Measurements from ENCODE around the gene FBLN7. TPM values are rescaled to one million over a fixed set of nuclear protein-coding genes. Genes with fewer than 3 reads are reported as not detected.

The FBLN7 gene
- total RNA-seq, 2 experiments from 2014 or later: 7.9 to 8.3 TPM

GRCh38 chr2:112164876-112165275 is 26.7 kb downstream of the FBLN7 start:
- Mint-ChIP-seq H3K4me1 (peaks cover 11% of the 10 kb centered on the region), H3K36me3 (ENCODE audit: low read depth) (no peaks in the 10 kb centered on the region), H3K27me3 (no peaks in the 10 kb centered on the region), H3K27ac (no peak overlapping the region), H3K9me3 (no peaks in the 10 kb centered on the region), H3K4me3 (no peak overlapping the region)
- ChIA-PET CTCF (interaction anchor here (1.2 to 2.0 kb wide), 2 partner anchors 10 to 12 kb away, joined by 3 to 7 read pairs; no protein-coding TSS in a partner anchor), POLR2A (no interaction called here)
- DNase-seq: no peak

- ChIA-PET CTCF (interaction anchor here (1.2 to 2.0 kb wide), 2 partner anchors 10 to 12 kb away, joined by 3 to 7 read pairs; no protein-coding TSS in a partner anchor), POLR2A (no interaction called here)
- Mint-ChIP-seq H3K27me3 (no peaks in the 10 kb centered on the region), H3K36me3 (ENCODE audit: low read depth) (no peaks in the 10 kb centered on the region), H3K9me3 (no peaks in the 10 kb centered on the region), H3K27ac (no peak overlapping the region), H3K4me3 (no peak overlapping the region), H3K4me1 (peaks cover 10% of the 10 kb centered on the region)
- DNase-seq: no peak
These were observed 27.1 kb downstream of the FBLN7 start for GRCh38 chr2:112165296-112165695.

GRCh38 chr2:112166806-112167499 is 28.8 kb downstream of the FBLN7 start:
- CTCF ChIA-PET: no interaction called here
- Mint-ChIP-seq H3K36me3 (ENCODE audit: low read depth) (no peaks in the 10 kb centered on the region), H3K4me1 (peaks cover 6% of the 10 kb centered on the region), H3K4me3 (no peak overlapping the region), H3K27me3 (no peaks in the 10 kb centered on the region), H3K9me3 (no peaks in the 10 kb centered on the region), H3K27ac (no peak overlapping the region)
- POLR2A ChIA-PET: no interaction called here
- DNase-seq: no peak

GRCh38 chr2:112168422-112169124 is 30.4 kb downstream of the FBLN7 start:
- ChIA-PET CTCF (interaction anchor here (1.2 kb wide), 1 partner anchor 9 kb away, joined by 3 read pairs; no protein-coding TSS in a partner anchor), POLR2A (no interaction called here)
- Mint-ChIP-seq H3K36me3 (ENCODE audit: low read depth) (no peaks in the 10 kb centered on the region), H3K27me3 (no peaks in the 10 kb centered on the region), H3K9me3 (no peaks in the 10 kb centered on the region), H3K4me3 (no peak overlapping the region), H3K27ac (no peak overlapping the region), H3K4me1 (peaks cover 11% of the 10 kb centered on the region)
- DNase-seq: no peak

- no peak for DNase-seq
- CTCF ChIA-PET: interaction anchor here (0.6 to 2.4 kb wide), 4 partner anchors 10 to 58 kb away, joined by 3 to 15 read pairs (median 4); no protein-coding TSS in a partner anchor
- Mint-ChIP-seq H3K27ac (no peak overlapping the region), H3K4me3 (no peak overlapping the region), H3K36me3 (ENCODE audit: low read depth) (no peaks in the 10 kb centered on the region), H3K4me1 (peaks cover 21% of the 10 kb centered on the region), H3K27me3 (no peaks in the 10 kb centered on the region), H3K9me3 (no peaks in the 10 kb centered on the region)
- POLR2A ChIA-PET: no interaction called here
These were observed 32.3 kb downstream of the FBLN7 start for GRCh38 chr2:112170495-112170894.

- Mint-ChIP-seq H3K27me3 (peaks cover 2% of the 10 kb centered on the region), H3K9me3 (no peaks in the 10 kb centered on the region), H3K36me3 (ENCODE audit: low read depth) (peaks cover 1% of the 10 kb centered on the region), H3K4me1 (peaks cover 16% of the 10 kb centered on the region), H3K4me3 (no peak overlapping the region), H3K27ac (peak overlapping the region; percentile 21)
- POLR2A ChIA-PET: no interaction called here
- CTCF ChIA-PET: interaction anchor here (1.4 to 1.6 kb wide), 2 partner anchors 9 to 27 kb away, joined by 4 to 6 read pairs; no protein-coding TSS in a partner anchor
- DNase-seq: no peak
These were observed 35.6 kb downstream of the FBLN7 start for GRCh38 chr2:112173646-112174319.

GRCh38 chr2:112174383-112174782 is 36.2 kb downstream of the FBLN7 start:
- peak overlapping the region; percentile 33 for H3K27ac Mint-ChIP-seq
- H3K9me3 Mint-ChIP-seq: no peaks in the 10 kb centered on the region
- H3K27me3 Mint-ChIP-seq: peaks cover 2% of the 10 kb centered on the region
- peaks cover 14% of the 10 kb centered on the region for H3K4me1 Mint-ChIP-seq
- DNase-seq: no peak
- ChIA-PET CTCF (interaction anchor here (1.3 to 1.6 kb wide), 2 partner anchors 9 to 26 kb away, joined by 3 to 4 read pairs; no protein-coding TSS in a partner anchor), POLR2A (no interaction called here)
- H3K4me3 Mint-ChIP-seq: no peak overlapping the region
- peaks cover 1% of the 10 kb centered on the region for H3K36me3 Mint-ChIP-seq (ENCODE audit: low read depth)

GRCh38 chr2:112175333-112175732 is 37.1 kb downstream of the FBLN7 start:
- CTCF ChIA-PET: interaction anchor here (1.3 to 5.8 kb wide), 4 partner anchors 10 to 54 kb away, joined by 3 to 29 read pairs (median 4); no protein-coding TSS in a partner anchor
- DNase-seq: no peak
- Mint-ChIP-seq H3K4me3 (no peak overlapping the region), H3K36me3 (ENCODE audit: low read depth) (peaks cover 1% of the 10 kb centered on the region), H3K27me3 (peaks cover 2% of the 10 kb centered on the region), H3K27ac (no peak overlapping the region), H3K4me1 (peaks cover 14% of the 10 kb centered on the region), H3K9me3 (peaks cover 3% of the 10 kb centered on the region)
- POLR2A ChIA-PET: no interaction called here

GRCh38 chr2:112175958-112176573 is 37.9 kb downstream of the FBLN7 start:
- POLR2A ChIA-PET: no interaction called here
- CTCF ChIA-PET: interaction anchor here (0.6 to 5.8 kb wide), 6 partner anchors 9 to 55 kb away, joined by 3 to 29 read pairs (median 4); no protein-coding TSS in a partner anchor
- no peak for DNase-seq
- peaks cover 2% of the 10 kb centered on the region for H3K27me3 Mint-ChIP-seq
- H3K36me3 Mint-ChIP-seq (ENCODE audit: low read depth): peaks cover 1% of the 10 kb centered on the region
- H3K27ac Mint-ChIP-seq: no peak overlapping the region
- peaks cover 17% of the 10 kb centered on the region for H3K4me1 Mint-ChIP-seq
- no peak overlapping the region for H3K4me3 Mint-ChIP-seq
- peaks cover 3% of the 10 kb centered on the region for H3K9me3 Mint-ChIP-seq

- Mint-ChIP-seq H3K27me3 (peaks cover 2% of the 10 kb centered on the region), H3K4me1 (peaks cover 47% of the 10 kb centered on the region), H3K4me3 (peak overlapping the region; percentile 78), H3K9me3 (peaks cover 3% of the 10 kb centered on the region), H3K27ac (peak overlapping the region; percentile 90), H3K36me3 (ENCODE audit: low read depth) (peaks cover 21% of the 10 kb centered on the region)
- DNase-seq: peak; percentile 50
- ChIA-PET POLR2A (interaction anchor here (0.6 to 1.2 kb wide), 2 partner anchors 26 to 55 kb away, joined by 3 to 4 read pairs; no protein-coding TSS in a partner anchor), CTCF (interaction anchor here (0.9 to 3.2 kb wide), 11 partner anchors 9 to 401 kb away, joined by 3 to 15 read pairs (median 5); no protein-coding TSS in a partner anchor)
These were observed 43.5 kb downstream of the FBLN7 start for GRCh38 chr2:112181571-112182290.

- Mint-ChIP-seq H3K9me3 (peaks cover 3% of the 10 kb centered on the region), H3K4me3 (peak overlapping the region; percentile 78), H3K36me3 (ENCODE audit: low read depth) (peaks cover 27% of the 10 kb centered on the region), H3K4me1 (peaks cover 56% of the 10 kb centered on the region), H3K27ac (peak overlapping the region; percentile 90), H3K27me3 (peaks cover 2% of the 10 kb centered on the region)
- POLR2A ChIA-PET: interaction anchor here (1.2 kb wide), 1 partner anchor 27 kb away, joined by 3 read pairs; no protein-coding TSS in a partner anchor
- DNase-seq: peak; percentile 37
- CTCF ChIA-PET: interaction anchor here (0.9 to 3.2 kb wide), 10 partner anchors 9 to 401 kb away, joined by 3 to 15 read pairs (median 4); no protein-coding TSS in a partner anchor
These were observed 44.4 kb downstream of the FBLN7 start for GRCh38 chr2:112182581-112183034.
